C4-2B (cell line): ENCODE results near the gene GHR.

Experiments
- H3K27ac ChIP-seq: fragments of 450-650 bp; 2 replicates; pipeline ENCODE4 v1.5.1; 2017
- CTCF ChIP-seq: fragments of 450-650 bp; conservative IDR thresholded peaks from 2 replicates; pipeline ENCODE4 v1.5.1; 2017; ENCODE audit warnings: mild to moderate bottlenecking
- ZFX ChIP-seq: fragments of 450-650 bp; IDR thresholded peaks from 2 replicates; pipeline ENCODE4 v1.6.1; 2017

GHR gene

GRCh38 chr5:42396111-42396510 lies 27.1 kb upstream of the GHR start:
- no peak overlapping the region for H3K27ac ChIP-seq
- TF ChIP-seq ZFX (no peak), CTCF (no peak)

DNA sequence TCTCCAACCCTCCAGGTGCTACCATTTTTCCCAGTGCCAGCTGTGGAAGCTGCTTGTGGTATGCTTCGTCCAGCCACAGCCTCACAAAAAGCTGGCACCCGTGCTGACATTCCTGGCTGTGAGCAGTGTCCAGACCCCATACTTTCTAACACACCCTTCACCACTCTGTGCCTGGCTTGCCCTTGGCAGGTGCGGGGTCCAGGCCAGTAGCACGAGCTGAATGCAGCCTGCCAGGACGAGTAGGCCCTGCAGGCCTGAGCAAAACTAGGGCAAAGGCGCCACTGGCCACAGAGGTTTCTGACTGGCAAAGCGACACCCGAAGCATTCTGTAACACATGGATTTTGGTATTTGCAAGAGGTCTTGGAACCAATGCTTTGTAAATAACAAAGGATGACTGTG lies 26.0 kb upstream of the GHR start:
- no peak overlapping the region for H3K27ac ChIP-seq
- TF ChIP-seq CTCF (no peak), ZFX (no peak)

- H3K27ac ChIP-seq, result no peak overlapping the region
- TF ChIP-seq ZFX (no peak), CTCF (no peak)
These were observed 23.5 kb upstream of the GHR start for GRCh38 chr5:42399702-42400101.

DNA sequence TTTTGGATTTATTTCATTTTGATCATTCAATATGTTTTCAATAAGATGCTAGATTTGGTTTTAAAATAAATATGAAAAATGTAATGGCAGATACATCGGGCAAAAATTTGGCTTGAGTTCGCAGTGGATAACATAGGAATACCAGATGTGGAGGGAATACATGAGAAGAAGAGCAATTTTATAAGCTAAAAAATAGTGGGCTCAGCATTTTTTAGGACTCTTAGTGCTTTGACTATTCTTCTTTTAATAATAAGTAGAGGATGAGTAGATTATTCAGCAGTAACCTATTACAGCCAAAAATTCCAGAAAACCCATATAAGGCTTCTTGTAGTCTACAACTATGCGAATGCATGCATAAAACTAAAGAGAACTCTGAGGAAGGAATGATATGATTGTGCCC lies 22.8 kb upstream of the GHR start:
- TF ChIP-seq CTCF (no peak), ZFX (no peak)
- no peak overlapping the region for H3K27ac ChIP-seq

GRCh38 chr5:42403236-42403635 lies 20.0 kb upstream of the GHR start:
- TF ChIP-seq CTCF, result no peak
- no peak for TF ChIP-seq ZFX

DNA sequence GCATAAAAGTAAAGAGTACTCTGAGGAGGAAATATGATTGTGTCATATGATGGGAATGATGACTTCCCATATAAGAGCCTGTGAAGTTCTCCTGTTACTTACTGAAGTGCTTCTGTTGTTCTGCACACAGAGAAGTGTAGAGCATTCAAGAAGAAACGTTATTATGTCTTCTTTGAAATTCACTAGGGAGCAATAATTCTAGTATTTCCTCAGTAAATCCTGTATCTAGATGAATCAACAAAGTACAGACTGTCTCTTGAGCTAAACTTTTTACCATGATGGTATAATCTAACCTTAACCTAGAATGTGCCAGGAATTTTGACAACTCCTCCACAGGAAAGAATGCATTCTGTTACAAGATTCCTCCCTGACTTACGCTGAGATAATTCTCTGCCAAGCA lies 18.9 kb upstream of the GHR start:
- TF ChIP-seq CTCF (no peak), ZFX (no peak)
- H3K27ac ChIP-seq, result no peak overlapping the region

More at GRCh38 chr5:42403236-42403635, 20.0 kb upstream of the GHR start:
- no peak overlapping the region for H3K27ac ChIP-seq

DNA sequence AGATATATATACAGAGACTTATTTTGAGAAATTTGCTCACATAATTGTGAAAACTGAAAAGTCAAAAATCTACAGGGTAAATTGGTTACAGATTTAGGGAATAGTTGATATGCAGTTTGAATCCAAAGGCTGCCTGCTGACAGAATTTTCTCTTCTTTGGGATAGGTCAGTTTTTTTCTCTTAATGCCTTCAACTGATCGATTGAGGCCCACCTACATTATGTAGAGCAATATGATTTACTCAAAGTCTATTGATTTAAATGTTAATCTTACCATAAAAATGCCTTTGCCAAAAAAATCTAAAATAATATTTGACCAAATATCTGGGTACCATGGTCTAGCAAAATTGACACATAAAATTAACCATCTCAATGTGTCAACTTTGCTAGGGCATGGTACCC lies 3.9 kb upstream of the GHR start:
- H3K27ac ChIP-seq, result no peak overlapping the region
- TF ChIP-seq CTCF, result no peak
- TF ChIP-seq ZFX, result no peak
